Measurements from ENCODE around the gene ECEL1. TPM values are rescaled to one million over a fixed set of nuclear protein-coding genes. Genes with fewer than 3 reads are reported as not detected.

Gene ECEL1
- total and polyA plus RNA-seq, 2 of the 4 experiments (the other 2 are of a cell fraction) = not detected

DNA sequence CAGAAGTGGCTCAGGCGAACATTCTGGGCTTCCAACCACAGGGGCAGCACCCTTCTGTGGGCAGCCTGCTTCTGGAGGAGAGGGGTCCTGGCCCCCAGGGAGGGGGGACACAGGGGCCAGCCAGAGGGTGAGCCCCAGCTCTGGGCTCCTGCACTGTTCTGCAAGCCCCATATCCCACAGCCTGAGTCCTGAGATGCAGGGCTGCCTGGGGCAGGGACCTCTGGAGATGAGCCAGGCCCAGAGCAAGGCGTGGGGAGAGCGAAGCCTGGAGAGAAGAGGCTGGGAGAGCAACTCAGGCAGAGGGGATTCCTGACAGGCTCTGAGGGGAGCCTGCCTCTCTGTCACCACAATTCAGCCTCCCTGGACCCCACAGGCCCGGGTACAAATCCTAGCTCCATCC lies 19.1 kb upstream of the ECEL1 start:
- Histone ChIP-seq H2AK5ac (ENCODE audit: low read depth, low read length) (no peak overlapping the region), H4K8ac (ENCODE audit: low read depth in 2 of 2, low read length in 2 of 2) (no peak overlapping the region), H3K4me1 (ENCODE audit: control insufficient read depth, insufficient read depth, low read length) (no peaks in the 10 kb centered on the region), H3K18ac (ENCODE audit: low read depth, low read length) (no peak overlapping the region), H2BK5ac (ENCODE audit: low read depth, low read length, poor library complexity, severe bottlenecking) (no peak overlapping the region), H2AFZ (replicated peaks; ENCODE audit: low read length, poor library complexity) (no peak overlapping the region), H3K9me1 (ENCODE audit: insufficient read depth, low read length) (no peaks in the 10 kb centered on the region), H4K5ac (ENCODE audit: low read depth, low read length) (no peak overlapping the region), H2BK120ac (ENCODE audit: low read depth, low read length) (no peak overlapping the region), H4K91ac (ENCODE audit: insufficient read depth, low read depth, low read length) (no peak overlapping the region), H3K56ac (ENCODE audit: extremely low read depth, insufficient read depth, low read length) (no peak overlapping the region), H3K79me1 (ENCODE audit: low read depth in 1 of 2, low read length in 2 of 2) (no peaks in the 10 kb centered on the region), H3K27me3 (ENCODE audit: control insufficient read depth, insufficient read depth, low read length) (peaks cover 56% of the 10 kb centered on the region), H2BK15ac (ENCODE audit: low read depth, low read length) (no peak overlapping the region), H3K4me3 (ENCODE audit: insufficient read depth, low read depth, low read length) (no peak overlapping the region), H2BK20ac (ENCODE audit: low read depth, low read length) (no peak overlapping the region), H3K9me3 (ENCODE audit: control insufficient read depth, insufficient read depth, low read length) (no peaks in the 10 kb centered on the region), H2AK9ac (replicated peaks; ENCODE audit: low read depth, low read length, poor library complexity) (no peak overlapping the region), H4K20me1 (ENCODE audit: insufficient read depth, low read length) (no peaks in the 10 kb centered on the region), H3K23ac (ENCODE audit: low read depth, low read length) (no peak overlapping the region), H3K14ac (replicated peaks; ENCODE audit: low read depth, low read length) (no peak overlapping the region), H3K9ac (ENCODE audit: low read depth, low read length) (no peak overlapping the region), H3K4ac (ENCODE audit: low read depth, low read length) (no peak overlapping the region), H3K36me3 (ENCODE audit: control insufficient read depth, insufficient read depth, low read length) (no peaks in the 10 kb centered on the region), H3K27ac (ENCODE audit: insufficient read depth, low read length) (no peak overlapping the region), H3K4me2 (ENCODE audit: low read depth, low read length) (no peak overlapping the region)
- BruUV-seq (replicated peaks) = no TSS peak
- TF ChIP-seq SMC3 (IDR thresholded peaks at IDR 0.05; ENCODE audit: low read depth, low read length) = no peak
- TF ChIP-seq CTCF (conservative IDR thresholded peaks at IDR 0.05; ENCODE audit: low read depth, low read length) = no peak
- no peak for TF ChIP-seq RCOR1 (IDR thresholded peaks at IDR 0.05; ENCODE audit: insufficient replicate concordance, low read length)
- no peak for TF ChIP-seq MAZ (IDR thresholded peaks at IDR 0.05; ENCODE audit: borderline replicate concordance, low read depth, low read length)
- no peak for TF ChIP-seq BHLHE40 (IDR thresholded peaks at IDR 0.05; ENCODE audit: low read depth, low read length)
- TF ChIP-seq, protein P1, sequence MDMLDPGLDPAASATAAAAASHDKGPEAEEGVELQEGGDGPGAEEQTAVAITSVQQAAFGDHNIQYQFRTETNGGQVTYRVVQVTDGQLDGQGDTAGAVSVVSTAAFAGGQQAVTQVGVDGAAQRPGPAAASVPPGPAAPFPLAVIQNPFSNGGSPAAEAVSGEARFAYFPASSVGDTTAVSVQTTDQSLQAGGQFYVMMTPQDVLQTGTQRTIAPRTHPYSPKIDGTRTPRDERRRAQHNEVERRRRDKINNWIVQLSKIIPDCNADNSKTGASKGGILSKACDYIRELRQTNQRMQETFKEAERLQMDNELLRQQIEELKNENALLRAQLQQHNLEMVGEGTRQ (IDR thresholded peaks at IDR 0.05; ENCODE audit: low read depth, low read length) = no peak
- no peak for TF ChIP-seq RAD21 (IDR thresholded peaks at IDR 0.05; ENCODE audit: low read length)
- TF ChIP-seq CEBPB (IDR thresholded peaks at IDR 0.05; ENCODE audit: low read depth, low read length) = no peak
- no peak for TF ChIP-seq MAFK (IDR thresholded peaks at IDR 0.05; ENCODE audit: low read depth, low read length)
- TF ChIP-seq CHD1 (IDR thresholded peaks at IDR 0.05; ENCODE audit: low read depth, low read length) = no peak
- TF ChIP-seq ELK1 (IDR thresholded peaks at IDR 0.05; ENCODE audit: borderline replicate concordance, low read depth, low read length) = no peak
- no peak for TF ChIP-seq MXI1 (IDR thresholded peaks at IDR 0.05; ENCODE audit: borderline replicate concordance, low read depth, low read length)
- TF ChIP-seq NFE2L2 (IDR thresholded peaks at IDR 0.05; ENCODE audit: low read depth, low read length) = no peak
- TF ChIP-seq RFX5 (IDR thresholded peaks at IDR 0.05; ENCODE audit: low read depth, low read length) = no peak
- TF ChIP-seq FOS (IDR thresholded peaks at IDR 0.05; ENCODE audit: low read depth, low read length) = no peak
- ChIA-PET CTCF (no interaction called here), POLR2A (ENCODE audit: unreplicated experiment) (no interaction called here)
- in situ Hi-C loops (cut with MboI; ENCODE audit: low sequenced_read_pairs) = no loop called here
- no CpG with 5 or more reads among the region's 4 CpGs for WGBS, 2 experiments (ENCODE audit: extremely low coverage in 2 of 2, insufficient read length in 1 of 2)
- ATAC-seq (ENCODE audit: low read depth) (no peak), DNase-seq (no peak)
- dilution Hi-C loops (cut with HindIII; ENCODE audit: low sequenced_read_pairs, unreplicated experiment) = no loop called here
- intact Hi-C loops (cut with micrococcal nuclease) = loop anchor here (10.0 kb wide), 1 partner anchor 602 kb away; no protein-coding TSS in a partner anchor
